Astrocyte of the spinal cord (primary cell): Measurements from ENCODE around the gene DMXL1.

ENCODE experiments used
- DNase-seq: peaks from one replicate; pipeline ENCODE4 v3.0.0; 2011; ENCODE audit warnings: low read depth, low spot score
- H3K4me3 ChIP-seq: 2 replicates; pipeline ENCODE4 v1.5.1; 2011; ENCODE audit warnings: low read depth, mild to moderate bottlenecking, low read length, moderate library complexity
- in situ Hi-C: cut with HindIII; loops from 2 replicates; pipeline ENCODE4 v1.10.0; 2017; ENCODE audit warnings: low sequenced_read_pairs
- TF ChIP-seq, protein P1 (sequence below): IDR thresholded peaks from 2 replicates; pipeline ENCODE4 v1.5.1; 2012; ENCODE audit warnings: low read depth, mild to moderate bottlenecking, low read length, inconsistent platforms

The DMXL1 gene

DNA sequence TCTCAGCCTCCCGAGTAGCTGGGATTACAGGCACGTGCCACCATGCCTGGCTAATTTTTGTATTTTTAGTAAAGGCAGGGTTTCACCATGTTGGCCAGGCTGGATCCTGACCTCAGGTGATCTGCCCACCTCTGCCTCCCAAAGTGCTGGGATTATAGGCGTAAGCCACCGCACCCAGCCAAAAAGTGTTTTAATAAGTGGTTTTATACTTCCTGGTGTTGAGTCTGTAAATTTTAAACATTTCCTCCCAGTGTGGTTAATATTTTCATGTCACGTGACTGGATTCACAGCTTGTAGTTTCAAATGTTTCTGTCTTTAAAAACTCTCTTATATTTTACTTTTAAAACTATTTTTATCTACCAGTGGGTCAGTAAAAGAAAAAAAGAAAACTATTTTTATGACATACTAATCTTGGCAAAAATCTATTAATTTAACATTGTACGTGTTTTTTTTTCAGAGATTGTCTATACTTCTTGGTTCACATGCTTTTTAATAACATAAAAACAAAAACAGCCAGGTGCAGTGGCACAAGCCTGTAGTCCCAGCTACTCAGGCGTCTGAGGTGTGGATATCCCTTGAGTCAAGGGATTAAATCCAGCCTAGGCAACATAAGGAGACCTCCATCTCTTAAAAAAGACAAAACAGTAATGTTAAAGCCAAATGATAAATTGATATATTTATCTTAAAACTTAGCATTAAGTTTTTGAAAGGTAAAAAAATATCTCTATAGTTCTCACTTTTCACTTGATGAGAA lies 117.1 kb downstream of the DMXL1 start:
- in situ Hi-C loops: no loop called here
- TF ChIP-seq, protein P1, sequence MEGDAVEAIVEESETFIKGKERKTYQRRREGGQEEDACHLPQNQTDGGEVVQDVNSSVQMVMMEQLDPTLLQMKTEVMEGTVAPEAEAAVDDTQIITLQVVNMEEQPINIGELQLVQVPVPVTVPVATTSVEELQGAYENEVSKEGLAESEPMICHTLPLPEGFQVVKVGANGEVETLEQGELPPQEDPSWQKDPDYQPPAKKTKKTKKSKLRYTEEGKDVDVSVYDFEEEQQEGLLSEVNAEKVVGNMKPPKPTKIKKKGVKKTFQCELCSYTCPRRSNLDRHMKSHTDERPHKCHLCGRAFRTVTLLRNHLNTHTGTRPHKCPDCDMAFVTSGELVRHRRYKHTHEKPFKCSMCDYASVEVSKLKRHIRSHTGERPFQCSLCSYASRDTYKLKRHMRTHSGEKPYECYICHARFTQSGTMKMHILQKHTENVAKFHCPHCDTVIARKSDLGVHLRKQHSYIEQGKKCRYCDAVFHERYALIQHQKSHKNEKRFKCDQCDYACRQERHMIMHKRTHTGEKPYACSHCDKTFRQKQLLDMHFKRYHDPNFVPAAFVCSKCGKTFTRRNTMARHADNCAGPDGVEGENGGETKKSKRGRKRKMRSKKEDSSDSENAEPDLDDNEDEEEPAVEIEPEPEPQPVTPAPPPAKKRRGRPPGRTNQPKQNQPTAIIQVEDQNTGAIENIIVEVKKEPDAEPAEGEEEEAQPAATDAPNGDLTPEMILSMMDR: no peak
- H3K4me3 ChIP-seq: no peak overlapping the region
- DNase-seq: no peak

GRCh38 chr5:119190470-119191095 lies 119.7 kb downstream of the DMXL1 start:
- in situ Hi-C loops: no loop called here
- no peak overlapping the region for H3K4me3 ChIP-seq
- DNase-seq: no peak
- TF ChIP-seq, protein P1: no peak

GRCh38 chr5:119191944-119192343 lies 121.1 kb downstream of the DMXL1 start:
- no peak for DNase-seq
- no peak overlapping the region for H3K4me3 ChIP-seq
- in situ Hi-C loops: no loop called here
- TF ChIP-seq, protein P1: no peak

DNA sequence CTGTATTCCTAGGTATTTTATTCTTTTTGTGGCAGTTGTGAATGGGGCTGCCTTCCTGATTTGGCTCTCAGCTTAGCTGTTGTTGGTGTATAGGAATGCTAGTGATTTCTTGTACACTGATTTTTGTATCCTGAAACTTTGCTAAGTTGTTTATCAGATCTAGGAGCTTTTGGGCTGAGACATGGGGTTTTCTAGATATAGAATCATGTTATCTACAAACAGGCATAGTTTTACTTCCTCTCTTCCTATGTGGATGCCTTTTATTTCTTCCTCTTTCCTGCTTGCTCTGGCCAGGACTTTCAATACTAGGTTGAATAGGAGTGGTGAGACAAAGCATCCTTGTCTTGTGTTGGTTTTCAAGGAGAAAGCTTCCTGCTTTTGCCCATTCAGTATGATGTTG lies 129.9 kb downstream of the DMXL1 start:
- in situ Hi-C loops: no loop called here
- no peak overlapping the region for H3K4me3 ChIP-seq
- TF ChIP-seq, protein P1: no peak
- no peak for DNase-seq

GRCh38 chr5:119207105-119207504 lies 136.2 kb downstream of the DMXL1 start:
- TF ChIP-seq, protein P1: no peak
- no peak for DNase-seq
- in situ Hi-C loops: no loop called here
- H3K4me3 ChIP-seq: no peak overlapping the region

DNA sequence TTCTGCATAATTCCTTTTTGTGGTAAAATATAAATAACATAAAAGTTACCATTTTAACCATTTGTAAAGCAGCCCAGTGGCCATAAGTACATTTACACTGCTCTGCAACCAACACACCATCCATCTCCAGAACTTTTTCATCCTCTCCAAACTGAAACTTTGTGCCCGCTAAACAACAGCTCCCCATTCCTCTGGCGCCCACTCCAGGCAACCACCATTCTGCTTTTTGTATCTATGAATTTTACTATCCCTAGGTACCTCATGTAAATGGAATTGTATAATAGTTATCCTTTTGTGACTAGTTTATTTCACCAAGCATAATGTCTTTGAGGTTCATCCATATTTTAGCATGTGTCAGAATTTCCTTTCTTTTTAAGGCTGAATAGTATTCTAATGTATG lies 141.1 kb downstream of the DMXL1 start:
- H3K4me3 ChIP-seq: no peak overlapping the region
- in situ Hi-C loops: no loop called here
- no peak for DNase-seq
- TF ChIP-seq, protein P1: no peak
